H9 (cell line): Measurements from ENCODE around the gene SLC29A4. TPM values are rescaled to one million over a fixed set of nuclear protein-coding genes. Genes with fewer than 3 reads are reported as not detected.

Experiments used
- DNase-seq: peaks from one replicate; pipeline ENCODE4 v3.0.0-alpha.2; 2017
- H2AFZ ChIP-seq: one replicate; pipeline ENCODE4 v1.6.1; 2013; ENCODE audit warnings: mild to moderate bottlenecking, low read length, control low read depth, moderate library complexity
- H2AK5ac ChIP-seq: 2 replicates; pipeline ENCODE4 v1.6.1; 2013; ENCODE audit warnings: low read length, control low read depth, mixed read lengths; ENCODE audit not compliant: insufficient read length
- H2BK120ac ChIP-seq: one replicate; pipeline ENCODE4 v1.6.1; 2013; ENCODE audit warnings: low read depth, mild to moderate bottlenecking, low read length, control low read depth, inconsistent platforms; ENCODE audit not compliant: poor library complexity, severe bottlenecking
- H2BK12ac ChIP-seq: 2 replicates; pipeline ENCODE4 v1.6.1; 2013; ENCODE audit warnings: low read length, control low read depth, mixed read lengths, low read depth; ENCODE audit not compliant: insufficient read length
- H2BK15ac ChIP-seq: 2 replicates; pipeline ENCODE4 v1.6.1; 2013; ENCODE audit warnings: low read depth, low read length, control low read depth
- H2BK20ac ChIP-seq: one replicate; pipeline ENCODE4 v1.6.1; 2013; ENCODE audit warnings: low read depth, mild to moderate bottlenecking, low read length, control low read depth, inconsistent platforms; ENCODE audit not compliant: poor library complexity, severe bottlenecking
- H2BK5ac ChIP-seq: 2 replicates; pipeline ENCODE4 v1.6.1; 2013; ENCODE audit warnings: low read length, control low read depth, mixed read lengths; ENCODE audit not compliant: insufficient read length
- H3K14ac ChIP-seq: 2 replicates; pipeline ENCODE4 v1.6.1; 2013; ENCODE audit warnings: low read length, control low read depth; ENCODE audit not compliant: insufficient read depth
- H3K18ac ChIP-seq: 2 replicates; pipeline ENCODE4 v1.6.1; 2013; ENCODE audit warnings: low read depth, mild to moderate bottlenecking, mixed read lengths, low read length, control low read depth; ENCODE audit not compliant: insufficient read length
- H3K23ac ChIP-seq: 2 replicates; pipeline ENCODE4 v1.6.1; 2013; ENCODE audit warnings: low read length, control low read depth, mixed read lengths, low read depth; ENCODE audit not compliant: insufficient read length
- H3K23me2 ChIP-seq: 2 replicates; pipeline ENCODE4 v1.6.1; 2013; ENCODE audit warnings: low read depth, mild to moderate bottlenecking, mixed read lengths, low read length, control low read depth; ENCODE audit not compliant: insufficient read length, poor library complexity, severe bottlenecking
- H3K27ac ChIP-seq: 2 replicates; pipeline ENCODE4 v1.5.1; 2013; ENCODE audit warnings: low read length, control low read depth, mixed read lengths, low read depth; ENCODE audit not compliant: insufficient read length
- H3K27me3 ChIP-seq: 2 replicates; pipeline ENCODE4 v1.6.1; 2013; ENCODE audit warnings: low read length, control low read depth, inconsistent platforms; ENCODE audit not compliant: insufficient read depth
- H3K4ac ChIP-seq: 2 replicates; pipeline ENCODE4 v1.6.1; 2013; ENCODE audit warnings: low read depth, mild to moderate bottlenecking, control low read depth, inconsistent platforms, low read length, moderate library complexity
- H3K4me1 ChIP-seq: 2 replicates; pipeline ENCODE4 v1.6.1; 2013; ENCODE audit warnings: low read length, control low read depth, inconsistent platforms; ENCODE audit not compliant: insufficient read depth
- H3K4me2 ChIP-seq: 2 replicates; pipeline ENCODE4 v1.6.1; 2013; ENCODE audit warnings: low read length, control low read depth, mixed read lengths; ENCODE audit not compliant: insufficient read length, insufficient read depth
- H3K56ac ChIP-seq: 2 replicates; pipeline ENCODE4 v1.6.1; 2013; ENCODE audit warnings: low read depth, mild to moderate bottlenecking, mixed read lengths, low read length, control low read depth; ENCODE audit not compliant: insufficient read length
- H3K79me1 ChIP-seq: 2 replicates; pipeline ENCODE4 v1.6.1; 2013; ENCODE audit warnings: low read depth, mild to moderate bottlenecking, moderate library complexity, low read length, control low read depth, inconsistent platforms; ENCODE audit not compliant: insufficient read depth, poor library complexity, severe bottlenecking
- H3K79me2 ChIP-seq: 2 replicates; pipeline ENCODE4 v1.6.1; 2013; ENCODE audit warnings: low read length, control low read depth, inconsistent platforms; ENCODE audit not compliant: insufficient read depth
- H3K9ac ChIP-seq: 2 replicates; pipeline ENCODE4 v1.6.1; 2013; ENCODE audit warnings: low read length, control low read depth, mixed read lengths; ENCODE audit not compliant: insufficient read length; ENCODE audit errors: extremely low read depth
- H3K9me3 ChIP-seq: one replicate; pipeline ENCODE4 v1.6.1; 2013; ENCODE audit warnings: low read depth, low read length, inconsistent platforms; ENCODE audit not compliant: control insufficient read depth
- H3T11ph ChIP-seq: one replicate; pipeline ENCODE4 v1.6.1; 2013; ENCODE audit warnings: mild to moderate bottlenecking, low read length, control low read depth, inconsistent platforms
- H4K20me1 ChIP-seq: one replicate; pipeline ENCODE4 v1.6.1; 2013; ENCODE audit not compliant: control insufficient read depth, insufficient read length, insufficient read depth
- H4K5ac ChIP-seq: 2 replicates; pipeline ENCODE4 v1.6.1; 2013; ENCODE audit warnings: low read depth, mild to moderate bottlenecking, mixed read lengths, low read length, control low read depth; ENCODE audit not compliant: insufficient read length
- H4K8ac ChIP-seq: replicated peaks from 2 replicates; pipeline ENCODE4 v1.6.1; 2013; ENCODE audit warnings: low read length, control low read depth, mixed read lengths, low read depth; ENCODE audit not compliant: insufficient read length
- H4K91ac ChIP-seq: 2 replicates; pipeline ENCODE4 v1.6.1; 2013; ENCODE audit warnings: low read depth, mild to moderate bottlenecking, moderate library complexity, mixed read lengths, low read length, control low read depth; ENCODE audit not compliant: insufficient read length
- H3K27ac Mint-ChIP-seq, 3 experiments: 2 replicates in 2 of 3; 3 replicates in 1 of 3; pipeline ENCODE4 v1.8.0; 2020 to 2021; ENCODE audit warnings: mixed read lengths in 3 of 3, mild to moderate bottlenecking in 1 of 3, moderate library complexity in 1 of 3
- H3K27me3 Mint-ChIP-seq: 2 replicates; pipeline ENCODE4 v1.8.0; 2021; ENCODE audit warnings: low read depth, mild to moderate bottlenecking, moderate library complexity, mixed read lengths
- H3K36me3 Mint-ChIP-seq, 3 experiments: 2 replicates in 2 of 3; 3 replicates in 1 of 3; pipeline ENCODE4 v1.8.0; 2020 to 2021; ENCODE audit warnings: low read depth in 3 of 3, mixed read lengths in 3 of 3; ENCODE audit not compliant: insufficient read depth in 1 of 3
- H3K4me1 Mint-ChIP-seq, 2 experiments: 2 replicates each; pipeline ENCODE4 v1.8.0; 2020; ENCODE audit warnings: mixed read lengths in 2 of 2
- H3K4me3 Mint-ChIP-seq, 2 experiments: 2 replicates in 1 of 2; 3 replicates in 1 of 2; pipeline ENCODE4 v1.8.0; 2020 to 2021; ENCODE audit warnings: mild to moderate bottlenecking in 2 of 2, mixed read lengths in 2 of 2, moderate library complexity in 1 of 2
- H3K9me3 Mint-ChIP-seq, 2 experiments: 2 replicates in 1 of 2; 3 replicates in 1 of 2; pipeline ENCODE4 v1.8.0; 2020; ENCODE audit warnings: mild to moderate bottlenecking in 2 of 2, mixed read lengths in 2 of 2, moderate library complexity in 1 of 2
- CTCF ChIP-seq: fragments of 200-600 bp; sonication (generic); conservative IDR thresholded peaks from 3 replicates; pipeline ENCODE4 v1.8.0; 2021; ENCODE audit warnings: antibody characterized with exemption, mild to moderate bottlenecking
- WGBS: extraction: QIAGEN DNeasy Blood & Tissue Kit; methylation state at CpG from one replicate; pipeline ENCODE4 v1.1.7; 2013; ENCODE audit warnings: missing lambda C conversion rate, low lambda C conversion rate, mixed read lengths; ENCODE audit not compliant: insufficient read length; ENCODE audit errors: extremely low coverage; 5-methylcytosine and 5-hydroxymethylcytosine counted together
- total RNA-seq: library from RNA; stranded (reverse); gene quantifications from 2 replicates; pipeline ENCODE4 v1.2.1, GENCODE V29; 2021

Gene SLC29A4
- total RNA-seq, 1 experiment from 2014 or later: 12.4 TPM

- H3K36me3 Mint-ChIP-seq: no peaks in the 10 kb centered on the region
- Histone ChIP-seq H3K18ac (no peak overlapping the region), H3K23me2 (no peaks in the 10 kb centered on the region), H3K9me3 (no peaks in the 10 kb centered on the region), H3K9ac (no peak overlapping the region), H4K20me1 (no peaks in the 10 kb centered on the region), H4K8ac (no peak overlapping the region), H4K5ac (no peak overlapping the region), H2BK5ac (no peak overlapping the region), H3K4me2 (no peak overlapping the region), H2BK15ac (no peak overlapping the region), H3K4me1 (no peaks in the 10 kb centered on the region), H3T11ph (no peak overlapping the region), H4K91ac (no peak overlapping the region), H3K56ac (no peak overlapping the region), H3K23ac (no peak overlapping the region), H2AFZ (no peak overlapping the region), H3K4ac (no peak overlapping the region), H2BK12ac (no peak overlapping the region), H2AK5ac (no peak overlapping the region), H3K27me3 (peaks cover 2% of the 10 kb centered on the region; the same call in 1 of the 2 replicates), H2BK120ac (no peak overlapping the region), H3K79me2 (no peaks in the 10 kb centered on the region), H2BK20ac (no peak overlapping the region), H3K79me1 (no peaks in the 10 kb centered on the region), H3K14ac (no peak overlapping the region), H3K27ac (no peak overlapping the region)
- peak overlapping the region; percentile 50 to 70; a peak in 4 of 5 replicates for H3K4me3 Mint-ChIP-seq
- peak; percentile 87 for DNase-seq
- H3K27me3 Mint-ChIP-seq: peaks cover 28% of the 10 kb centered on the region
- TF ChIP-seq CTCF: peak; percentile 70
- peaks cover 0 to 16% of the 10 kb centered on the region in 2 experiments; a peak in 2 of 4 replicates for H3K4me1 Mint-ChIP-seq
- no peak overlapping the region; a peak in 1 of 7 replicates for H3K27ac Mint-ChIP-seq
- H3K9me3 Mint-ChIP-seq: no peaks in the 10 kb centered on the region
- no CpG with 5 or more reads among the region's 24 CpGs for WGBS
Measured at GRCh38 chr7:5284304-5285281, 1.9 kb downstream of the SLC29A4 start.
